Skin epidermis (tissue), 12 donors: ENCODE results near the gene PDP2.

Experiments used
- H3K27ac ChIP-seq, 21 experiments: fragments of 200-600 bp; sonication (generic) in 11 of 21; one replicate each; pipeline ENCODE4 v1.5.0; 2020; ENCODE audit warnings: mild to moderate bottlenecking in 3 of 21, inconsistent platforms in 2 of 21, moderate library complexity in 2 of 21
- H3K4me3 ChIP-seq, 7 experiments: fragments of 200-600 bp; sonication (generic) in 2 of 7; one replicate each; pipeline ENCODE4 v1.5.0; 2020; ENCODE audit warnings: inconsistent platforms in 2 of 7, mild to moderate bottlenecking in 2 of 7, moderate library complexity in 1 of 7

The PDP2 gene

GRCh38 chr16:66880288-66881013 is at the start of gene PDP2:
PDP2 (plus strand) TSS chr16:66880515; CDS start chr16:66884285, 3,770 bp downstream.
- H3K27ac ChIP-seq: peak within 1 kb of the TSS in 17 of 21 experiments; percentile 18 to 79 (median 64)
- H3K4me3 ChIP-seq: peak within 1 kb of the TSS; percentile 59 to 95 (median 72)

- Histone ChIP-seq H3K4me3 (no peak overlapping the region), H3K27ac (no peak overlapping the region)
Measured at GRCh38 chr16:66832190-66832589, 48.1 kb upstream of the PDP2 start.

GRCh38 chr16:66832661-66833305 is 47.5 kb upstream of the PDP2 start:
- no peak overlapping the region for H3K4me3 ChIP-seq
- H3K27ac ChIP-seq: no peak overlapping the region

GRCh38 chr16:66834746-66835145 is 45.6 kb upstream of the PDP2 start:
- no peak overlapping the region for H3K27ac ChIP-seq
- no peak overlapping the region for H3K4me3 ChIP-seq

- Histone ChIP-seq H3K4me3 (no peak overlapping the region), H3K27ac (no peak overlapping the region)
Measured at GRCh38 chr16:66840883-66841282, 39.4 kb upstream of the PDP2 start.

- H3K4me3 ChIP-seq: no peak overlapping the region
- H3K27ac ChIP-seq: no peak overlapping the region
Measured at GRCh38 chr16:66841366-66841765, 38.9 kb upstream of the PDP2 start.

GRCh38 chr16:66842765-66843164 is 37.5 kb upstream of the PDP2 start:
- no peak overlapping the region for H3K4me3 ChIP-seq
- H3K27ac ChIP-seq: no peak overlapping the region

- Histone ChIP-seq H3K27ac (no peak overlapping the region), H3K4me3 (no peak overlapping the region)
Measured at GRCh38 chr16:66843191-66843590, 37.1 kb upstream of the PDP2 start.

GRCh38 chr16:66844009-66844341 is 36.3 kb upstream of the PDP2 start:
- peak overlapping the region in 4 of 7 experiments; percentile 11 to 43 (median 14) for H3K4me3 ChIP-seq
- H3K27ac ChIP-seq: peak overlapping the region in 1 of 21 experiments; percentile 21

DNA sequence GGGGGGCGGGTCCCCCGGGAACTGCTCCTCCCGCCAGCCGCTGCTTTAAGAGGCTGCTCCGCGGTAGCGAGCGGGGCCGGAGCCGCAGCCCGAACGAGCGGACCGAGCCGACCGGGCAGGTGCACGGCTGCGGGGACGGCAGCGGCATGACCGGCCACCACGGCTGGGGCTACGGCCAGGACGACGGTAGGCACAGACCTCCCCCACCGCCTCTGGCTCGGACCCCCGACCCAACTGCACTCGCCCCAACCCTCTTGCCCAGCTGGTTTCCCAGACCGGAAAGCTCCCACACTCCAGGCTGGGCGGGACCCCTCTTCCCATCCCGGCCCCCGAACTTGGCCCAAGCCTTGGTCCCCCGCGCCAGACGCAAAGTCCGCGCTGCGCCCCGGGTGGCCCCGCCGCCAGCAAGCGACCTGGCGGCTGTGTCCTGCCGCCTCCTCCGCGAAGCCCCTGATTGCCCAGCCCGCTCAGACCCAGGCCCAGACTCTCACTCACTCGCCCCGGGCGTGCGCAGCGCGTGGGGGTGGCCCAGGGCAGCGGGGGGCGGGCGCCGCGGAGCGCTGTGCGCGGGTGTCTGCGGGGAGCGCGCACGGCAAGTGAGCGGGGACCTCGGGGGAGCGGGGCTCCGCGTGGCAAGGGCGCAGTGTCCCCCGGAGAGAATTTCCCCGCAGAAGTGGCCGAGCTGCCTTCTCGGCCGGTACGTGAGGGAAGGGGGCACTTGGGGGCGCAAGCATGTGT is 35.8 kb upstream of the PDP2 start, which contains the start of gene CA7:
CA7 (plus strand) TSS at position 73 of the 738 bp plus-strand sequence; CDS start at position 147, 74 bp downstream.
- Histone ChIP-seq H3K27ac (peak within 1 kb of the TSS in 1 of 21 experiments; percentile 21), H3K4me3 (peak within 1 kb of the TSS; percentile 8 to 43 (median 15))

DNA sequence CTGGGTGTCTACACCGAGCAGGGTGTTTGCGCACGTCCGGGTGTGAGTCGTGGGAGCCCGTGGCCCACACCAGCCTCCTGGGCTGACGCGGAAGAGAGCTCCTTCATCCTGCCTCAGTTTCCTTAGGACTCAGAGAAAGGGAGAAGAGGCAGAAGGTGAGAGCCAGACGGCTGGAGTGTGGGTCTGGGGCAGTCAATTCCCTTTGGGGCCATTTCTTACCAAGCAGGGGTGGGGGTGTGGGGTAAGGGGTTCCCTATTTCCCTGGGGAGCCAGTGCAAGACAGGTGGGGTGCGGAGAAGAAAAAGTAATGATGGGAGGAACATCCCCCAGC is 35.3 kb upstream of the PDP2 start:
- peak overlapping the region in 5 of 7 experiments; percentile 8 to 43 (median 15) for H3K4me3 ChIP-seq
- H3K27ac ChIP-seq: no peak overlapping the region

DNA sequence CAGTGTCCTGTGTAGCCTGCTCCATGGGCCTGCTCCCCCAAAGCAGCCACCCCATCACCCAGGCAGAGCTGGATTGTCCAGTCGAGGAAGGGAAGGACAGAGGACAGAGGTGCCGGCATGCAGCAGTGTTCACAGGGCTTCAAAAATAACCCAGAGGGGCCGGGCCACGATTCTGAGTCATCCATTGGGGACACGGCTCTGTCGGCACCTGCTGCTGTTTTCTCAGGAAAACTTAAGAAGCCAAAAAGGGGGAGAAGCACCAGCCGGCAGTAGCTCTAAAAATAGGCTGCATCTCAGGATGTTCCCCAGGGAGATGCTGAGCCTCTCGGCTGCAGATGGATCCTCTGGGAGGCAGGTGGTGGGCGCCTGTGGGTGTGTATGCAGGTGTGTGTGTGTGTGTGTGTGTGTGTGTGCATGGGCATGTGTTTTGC is 34.5 kb upstream of the PDP2 start:
- no peak overlapping the region for H3K4me3 ChIP-seq
- H3K27ac ChIP-seq: no peak overlapping the region

- no peak overlapping the region for H3K27ac ChIP-seq
- H3K4me3 ChIP-seq: no peak overlapping the region
Measured at GRCh38 chr16:66846266-66846665, 34.0 kb upstream of the PDP2 start.

GRCh38 chr16:66846831-66847230 is 33.5 kb upstream of the PDP2 start:
- H3K4me3 ChIP-seq: no peak overlapping the region
- H3K27ac ChIP-seq: no peak overlapping the region

DNA sequence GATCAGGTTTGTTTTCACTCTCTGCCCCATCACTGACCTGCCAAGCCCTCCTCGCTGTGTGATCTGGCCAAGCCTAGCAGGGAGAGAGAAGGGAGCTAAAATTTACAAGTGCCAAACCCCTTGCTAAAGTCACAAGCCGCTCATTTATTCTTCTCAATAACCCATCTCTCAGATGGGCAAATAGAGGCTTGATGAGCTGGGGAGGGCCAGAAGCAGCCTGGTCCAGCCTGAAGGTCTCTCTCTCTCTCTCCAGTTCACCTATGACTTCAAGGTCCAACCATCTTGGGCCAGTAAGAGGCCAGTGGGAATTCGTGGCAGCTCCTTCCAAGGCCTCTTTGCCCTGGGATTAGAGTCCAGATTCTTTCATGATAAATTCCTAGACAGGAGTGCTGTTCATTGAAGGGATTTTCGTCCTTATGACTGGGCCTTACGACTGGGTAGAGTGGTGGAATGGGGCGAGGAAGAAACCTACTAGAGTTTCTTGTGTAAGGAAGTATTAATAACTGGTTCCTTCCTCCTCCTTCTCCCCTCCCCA is 32.7 kb upstream of the PDP2 start:
- H3K27ac ChIP-seq: no peak overlapping the region
- no peak overlapping the region for H3K4me3 ChIP-seq

- Histone ChIP-seq H3K27ac (no peak overlapping the region), H3K4me3 (no peak overlapping the region)
Measured at GRCh38 chr16:66848172-66848571, 32.1 kb upstream of the PDP2 start.

DNA sequence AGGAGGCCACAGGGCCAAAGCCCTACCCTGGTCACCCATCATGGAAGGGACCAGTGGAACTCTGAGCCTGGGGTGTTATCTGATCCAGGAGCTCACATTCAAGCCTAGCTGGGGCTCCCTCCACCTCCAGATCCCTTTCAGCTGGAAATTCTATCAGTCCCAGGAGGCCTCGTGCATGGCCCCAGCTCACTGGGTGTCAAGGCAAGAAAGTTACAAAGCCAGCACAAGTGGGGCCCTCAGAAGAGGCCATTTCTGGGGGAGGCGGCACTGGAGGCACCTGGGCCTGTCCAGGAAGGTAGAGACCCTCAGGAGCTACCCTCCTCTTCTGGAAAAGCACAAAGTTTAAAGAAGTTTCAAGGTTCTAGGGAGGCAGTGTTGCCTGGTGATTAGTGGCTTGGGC is 31.3 kb upstream of the PDP2 start:
- H3K27ac ChIP-seq: no peak overlapping the region
- no peak overlapping the region for H3K4me3 ChIP-seq

DNA sequence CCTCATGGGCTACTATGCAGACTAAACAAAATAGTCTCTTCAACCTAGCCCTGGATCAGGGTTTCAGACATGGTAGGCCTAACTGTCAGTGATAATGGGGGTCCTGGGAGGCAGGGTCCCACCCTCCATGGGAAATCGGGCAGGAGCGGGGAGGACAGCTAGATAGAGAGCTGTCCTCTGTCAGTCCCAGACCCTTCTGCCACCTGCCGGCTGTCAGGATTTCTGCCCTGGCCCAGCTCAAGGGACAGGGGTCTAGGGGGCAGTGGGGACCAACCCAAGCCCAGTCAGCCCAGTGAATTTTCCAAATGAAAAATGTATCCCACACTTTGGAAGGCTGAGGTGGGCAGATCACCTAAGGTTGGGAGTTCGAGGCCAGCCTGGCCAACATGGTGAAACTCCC is 30.8 kb upstream of the PDP2 start:
- Histone ChIP-seq H3K27ac (no peak overlapping the region), H3K4me3 (no peak overlapping the region)

DNA sequence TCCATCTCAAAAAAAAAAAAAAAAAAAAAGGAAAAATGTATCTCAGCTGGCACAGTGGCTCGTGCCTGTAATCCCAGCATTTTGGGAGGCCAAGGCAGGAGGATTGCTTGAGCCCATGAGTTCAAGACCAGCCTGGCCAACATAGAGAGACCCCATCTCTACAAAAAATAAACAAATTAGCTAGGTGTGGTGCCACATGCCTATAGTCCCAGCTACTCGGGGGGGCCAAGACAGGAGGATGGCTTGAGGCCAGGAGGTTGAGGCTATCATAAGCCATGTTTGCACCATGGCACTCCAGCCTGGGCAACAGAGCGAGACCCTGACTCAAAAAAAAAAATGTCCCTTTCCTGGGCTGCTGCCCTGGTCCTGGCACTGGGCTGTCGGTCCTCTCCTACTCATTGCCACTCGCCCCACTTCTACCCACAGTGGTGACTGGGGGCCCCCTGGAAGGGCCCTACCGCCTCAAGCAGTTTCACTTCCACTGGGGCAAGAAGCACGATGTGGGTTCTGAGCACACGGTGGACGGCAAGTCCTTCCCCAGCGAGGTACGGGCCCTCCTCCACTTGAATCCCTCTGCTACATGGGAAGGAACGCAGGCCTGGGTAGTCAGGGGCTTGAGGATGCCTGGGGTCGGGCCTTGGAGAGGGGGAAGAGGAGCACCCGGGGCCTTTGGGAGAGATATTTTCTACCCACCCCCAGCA is 30.1 kb upstream of the PDP2 start:
- Histone ChIP-seq H3K27ac (no peak overlapping the region), H3K4me3 (no peak overlapping the region)
